Measurements from ENCODE around the gene KHNYN.

Gene KHNYN

DNA sequence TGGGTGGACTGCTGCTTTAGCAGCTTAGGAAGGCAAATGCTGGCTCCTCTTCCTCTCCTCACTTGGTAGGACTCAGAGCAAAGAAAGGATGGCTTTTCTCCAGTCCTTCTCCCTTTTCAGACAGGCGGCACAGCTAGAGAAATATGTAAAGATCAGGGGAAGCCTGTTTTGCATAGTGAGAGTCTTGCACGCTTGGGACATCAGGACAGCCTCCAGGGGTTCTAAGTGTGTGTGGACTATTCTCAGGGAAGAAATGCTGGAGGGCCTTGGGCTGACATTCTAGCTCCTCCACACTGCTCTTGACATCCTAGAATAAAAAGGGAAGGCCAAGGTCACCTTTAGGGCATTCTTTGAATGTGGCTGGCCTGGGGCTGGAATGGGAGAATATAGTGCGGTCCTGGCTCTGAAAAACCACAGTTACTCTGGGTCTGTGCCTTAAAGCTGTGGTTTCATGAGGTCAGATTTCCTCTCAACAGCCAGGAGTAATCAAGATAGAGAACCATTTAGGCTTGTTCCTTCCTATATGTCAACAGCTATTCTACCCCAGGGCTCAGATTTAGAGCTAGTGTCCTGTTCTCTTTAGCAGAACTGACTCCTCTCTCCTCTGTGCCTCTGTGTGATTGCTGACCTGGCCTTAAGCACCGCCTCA is 54.0 kb downstream of the KHNYN start:
- Histone ChIP-seq H3K27me3 (ENCODE audit: insufficient read depth, low read length, poor library complexity, severe bottlenecking) (no peaks in the 10 kb centered on the region), H3K4me1 (ENCODE audit: insufficient read depth, low read length, poor library complexity, severe bottlenecking) (peaks cover 24% of the 10 kb centered on the region), H4K20me1 (ENCODE audit: insufficient read depth, low read length, poor library complexity, severe bottlenecking) (no peaks in the 10 kb centered on the region), H3K4me3 (ENCODE audit: low read length, poor library complexity, severe bottlenecking) (peak overlapping the region; percentile 41), H3K9ac (ENCODE audit: low read depth, low read length, poor library complexity, severe bottlenecking) (peak overlapping the region; percentile 69), H3K79me2 (ENCODE audit: insufficient read depth, low read length) (no peaks in the 10 kb centered on the region), H3K36me3 (ENCODE audit: insufficient read depth, low read length) (no peaks in the 10 kb centered on the region), H3K9me3 (ENCODE audit: insufficient read depth, low read depth, low read length) (no peaks in the 10 kb centered on the region), H2AFZ (ENCODE audit: low read length) (no peak overlapping the region), H3F3A (ENCODE audit: low read depth) (0 out of 2 replicates have a peak, but pooled peaks cover 6% of the 10 kb centered on the region), H3K4me2 (ENCODE audit: low read depth, low read length, poor library complexity, severe bottlenecking) (peak overlapping the region; percentile 66), H3K9me2 (replicated peaks; ENCODE audit: low read depth, low read length) (no peaks in the 10 kb centered on the region)
- TF ChIP-seq, protein P1, sequence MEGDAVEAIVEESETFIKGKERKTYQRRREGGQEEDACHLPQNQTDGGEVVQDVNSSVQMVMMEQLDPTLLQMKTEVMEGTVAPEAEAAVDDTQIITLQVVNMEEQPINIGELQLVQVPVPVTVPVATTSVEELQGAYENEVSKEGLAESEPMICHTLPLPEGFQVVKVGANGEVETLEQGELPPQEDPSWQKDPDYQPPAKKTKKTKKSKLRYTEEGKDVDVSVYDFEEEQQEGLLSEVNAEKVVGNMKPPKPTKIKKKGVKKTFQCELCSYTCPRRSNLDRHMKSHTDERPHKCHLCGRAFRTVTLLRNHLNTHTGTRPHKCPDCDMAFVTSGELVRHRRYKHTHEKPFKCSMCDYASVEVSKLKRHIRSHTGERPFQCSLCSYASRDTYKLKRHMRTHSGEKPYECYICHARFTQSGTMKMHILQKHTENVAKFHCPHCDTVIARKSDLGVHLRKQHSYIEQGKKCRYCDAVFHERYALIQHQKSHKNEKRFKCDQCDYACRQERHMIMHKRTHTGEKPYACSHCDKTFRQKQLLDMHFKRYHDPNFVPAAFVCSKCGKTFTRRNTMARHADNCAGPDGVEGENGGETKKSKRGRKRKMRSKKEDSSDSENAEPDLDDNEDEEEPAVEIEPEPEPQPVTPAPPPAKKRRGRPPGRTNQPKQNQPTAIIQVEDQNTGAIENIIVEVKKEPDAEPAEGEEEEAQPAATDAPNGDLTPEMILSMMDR (conservative IDR thresholded peaks at IDR 0.05; ENCODE audit: low read length) = no peak
- no peak for TF ChIP-seq EZH2phosphoT487 (IDR thresholded peaks at IDR 0.05; ENCODE audit: borderline replicate concordance)
